Measurements from ENCODE around the gene PPP1CA. TPM values are rescaled to one million over a fixed set of nuclear protein-coding genes. Genes with fewer than 3 reads are reported as not detected.
A peak's percentile ranks its signal among the peaks of the same experiment; 100 is the strongest.

PPP1CA gene
- total RNA-seq, 2 experiments from 2014 or later, result 202 to 204 TPM

GRCh38 chr11:67396259-67396581, 5.4 kb downstream of the PPP1CA start:
- no peak for DNase-seq
- Mint-ChIP-seq H3K36me3 (ENCODE audit: low read depth) (peaks cover 23% of the 10 kb centered on the region), H3K4me1 (ENCODE audit: low read depth) (peaks cover 52% of the 10 kb centered on the region), H3K27me3 (ENCODE audit: low read depth) (no peaks in the 10 kb centered on the region), H3K4me3 (no peak overlapping the region), H3K27ac (peak overlapping the region; percentile 2), H3K9me3 (no peaks in the 10 kb centered on the region)
- CTCF ChIA-PET, result interaction anchor here (1.3 to 1.7 kb wide), 4 partner anchors 14 to 50 kb away, joined by 3 to 9 read pairs (median 6); no protein-coding TSS in a partner anchor
- intact Hi-C loops (cut with micrococcal nuclease), result no loop called here

- Mint-ChIP-seq H3K36me3 (ENCODE audit: low read depth) (peaks cover 23% of the 10 kb centered on the region), H3K4me1 (ENCODE audit: low read depth) (peaks cover 55% of the 10 kb centered on the region)
Measured at GRCh38 chr11:67395555-67396258, 6.0 kb downstream of the PPP1CA start.

GRCh38 chr11:67393990-67394389, 7.7 kb downstream of the PPP1CA start:
- intact Hi-C loops (cut with micrococcal nuclease), result loop anchor here (5.0 kb wide), 1 partner anchor 152 kb away; no protein-coding TSS in a partner anchor
- no peak for DNase-seq
- no peaks in the 10 kb centered on the region for H3K27me3 Mint-ChIP-seq (ENCODE audit: low read depth)
- peaks cover 14% of the 10 kb centered on the region for H3K36me3 Mint-ChIP-seq (ENCODE audit: low read depth)
- CTCF ChIA-PET, result interaction anchor here (0.8 to 1.5 kb wide), 2 partner anchors 12 to 26 kb away, joined by 3 read pairs; no protein-coding TSS in a partner anchor
- H3K4me1 Mint-ChIP-seq (ENCODE audit: low read depth), result peaks cover 49% of the 10 kb centered on the region
- H3K4me3 Mint-ChIP-seq, result peak overlapping the region; percentile 86
- H3K27ac Mint-ChIP-seq, result no peak overlapping the region
- no peaks in the 10 kb centered on the region for H3K9me3 Mint-ChIP-seq

More at GRCh38 chr11:67395555-67396258, 6.0 kb downstream of the PPP1CA start:
- Mint-ChIP-seq H3K27ac (no peak overlapping the region), H3K4me3 (no peak overlapping the region), H3K9me3 (no peaks in the 10 kb centered on the region), H3K27me3 (ENCODE audit: low read depth) (no peaks in the 10 kb centered on the region)
- CTCF ChIA-PET, result interaction anchor here (1.3 to 1.7 kb wide), 4 partner anchors 13 to 49 kb away, joined by 3 to 9 read pairs (median 6); no protein-coding TSS in a partner anchor
- intact Hi-C loops (cut with micrococcal nuclease), result no loop called here
- DNase-seq, result no peak

DNA sequence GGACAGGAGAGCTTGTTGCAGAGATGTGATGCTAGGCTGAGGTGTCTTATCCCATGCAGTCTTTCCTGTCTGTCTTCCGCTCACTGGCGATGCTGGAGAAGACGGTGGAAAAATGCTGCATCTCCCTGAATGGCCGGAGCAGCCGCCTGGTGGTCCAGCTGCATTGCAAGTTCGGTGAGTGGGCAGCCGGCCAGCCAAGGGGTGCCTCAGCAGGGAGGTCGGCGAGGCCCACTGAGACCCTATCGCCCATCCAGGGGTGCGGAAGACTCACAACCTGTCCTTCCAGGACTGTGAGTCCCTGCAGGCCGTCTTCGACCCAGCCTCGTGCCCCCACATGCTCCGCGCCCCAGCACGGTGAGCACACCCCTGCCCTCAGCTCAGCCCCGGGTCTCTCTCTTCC, 8.2 kb downstream of the PPP1CA start:
- Mint-ChIP-seq H3K27me3 (ENCODE audit: low read depth) (no peaks in the 10 kb centered on the region), H3K4me3 (peak overlapping the region; percentile 86), H3K36me3 (ENCODE audit: low read depth) (peaks cover 13% of the 10 kb centered on the region), H3K9me3 (no peaks in the 10 kb centered on the region), H3K27ac (no peak overlapping the region), H3K4me1 (ENCODE audit: low read depth) (peaks cover 47% of the 10 kb centered on the region)
- intact Hi-C loops (cut with micrococcal nuclease), result loop anchor here (5.0 kb wide), 1 partner anchor 151 kb away; no protein-coding TSS in a partner anchor
- CTCF ChIA-PET, result interaction anchor here (0.8 to 1.0 kb wide), 2 partner anchors 9 to 27 kb away, joined by 3 read pairs; no protein-coding TSS in a partner anchor
- no peak for DNase-seq

- intact Hi-C loops (cut with micrococcal nuclease), result loop anchor here (5.0 kb wide), 1 partner anchor 150 kb away; no protein-coding TSS in a partner anchor
- Mint-ChIP-seq H3K27me3 (ENCODE audit: low read depth) (no peaks in the 10 kb centered on the region), H3K27ac (peak overlapping the region; percentile 51), H3K36me3 (ENCODE audit: low read depth) (peaks cover 10% of the 10 kb centered on the region), H3K4me3 (peak overlapping the region; percentile 86), H3K9me3 (no peaks in the 10 kb centered on the region), H3K4me1 (ENCODE audit: low read depth) (peaks cover 36% of the 10 kb centered on the region)
- no peak for DNase-seq
- CTCF ChIA-PET, result interaction anchor here (0.8 to 1.3 kb wide), 9 partner anchors 9 to 77 kb away, joined by 3 to 7 read pairs (median 3); partner anchors contain the start of genes POLD4 and PPP1CA
Measured at GRCh38 chr11:67392183-67392715, 9.4 kb downstream of the PPP1CA start.

DNA sequence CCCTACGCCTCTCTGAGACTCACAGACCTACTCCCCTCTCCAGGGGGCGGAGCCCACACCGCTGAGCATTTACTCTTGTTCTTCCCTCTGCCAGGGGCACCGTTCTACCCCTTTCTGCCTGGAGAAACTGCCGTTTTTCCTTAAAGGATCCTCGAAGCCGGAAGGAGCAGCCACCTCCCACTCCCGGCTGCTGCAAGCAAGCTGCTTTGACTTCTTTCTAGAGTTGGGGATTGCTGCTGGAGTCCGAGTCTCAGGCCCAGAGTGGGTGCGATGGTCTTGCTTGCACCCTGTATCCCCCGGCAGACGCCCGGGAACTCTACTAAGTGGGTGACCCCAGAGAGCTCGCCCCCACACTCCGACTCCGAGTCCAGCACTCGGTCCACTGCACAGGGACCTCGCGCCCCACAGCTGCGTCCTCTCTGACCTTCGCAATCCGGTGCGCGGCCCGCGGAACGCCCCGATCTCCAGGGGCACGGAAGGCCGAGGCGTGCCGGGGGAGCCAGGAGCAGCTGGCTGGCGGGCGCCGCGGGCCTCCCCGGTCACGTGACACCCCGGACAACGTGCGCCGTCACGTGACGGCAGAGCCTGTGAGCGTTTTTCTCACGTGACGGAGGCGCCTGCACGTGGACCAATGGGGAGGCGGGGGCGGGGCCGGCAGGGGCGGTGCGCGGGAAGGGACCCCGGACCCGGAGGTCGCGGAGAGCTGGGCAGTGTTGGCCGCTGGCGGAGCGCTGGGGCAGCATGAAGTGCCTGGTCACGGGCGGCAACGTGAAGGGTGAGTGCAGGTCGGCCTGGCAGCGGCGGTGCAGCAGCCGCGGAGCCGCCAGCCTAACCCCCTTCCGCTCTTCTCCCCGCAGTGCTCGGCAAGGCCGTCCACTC, 10.1 kb downstream of the PPP1CA start, which contains the start of gene RAD9A:
TSS of gene RAD9A (plus strand) at position 683 of the 879 bp plus-strand sequence. CDS start at position 742, 59 bp downstream.
- intact Hi-C loops (cut with micrococcal nuclease), result loop anchor here (1.0 to 5.0 kb wide), 2 partner anchors 78 to 149 kb away; partner anchors contain the start of gene TMEM134
- H3K27ac Mint-ChIP-seq, result peak within 1 kb of the TSS; percentile 51
- peaks cover 31% of the 10 kb centered on the region for H3K4me1 Mint-ChIP-seq (ENCODE audit: low read depth)
- no peaks in the 10 kb centered on the region for H3K9me3 Mint-ChIP-seq
- H3K4me3 Mint-ChIP-seq, result peak within 1 kb of the TSS; percentile 86
- DNase-seq, result peak; percentile 93
- peaks cover 5% of the 10 kb centered on the region for H3K36me3 Mint-ChIP-seq (ENCODE audit: low read depth)
- CTCF ChIA-PET, result interaction anchor here (0.6 to 1.7 kb wide), 14 partner anchors 9 to 78 kb away, joined by 3 to 7 read pairs (median 3); partner anchors contain the start of genes POLD4 and PPP1CA
- no peaks in the 10 kb centered on the region for H3K27me3 Mint-ChIP-seq (ENCODE audit: low read depth)

DNA sequence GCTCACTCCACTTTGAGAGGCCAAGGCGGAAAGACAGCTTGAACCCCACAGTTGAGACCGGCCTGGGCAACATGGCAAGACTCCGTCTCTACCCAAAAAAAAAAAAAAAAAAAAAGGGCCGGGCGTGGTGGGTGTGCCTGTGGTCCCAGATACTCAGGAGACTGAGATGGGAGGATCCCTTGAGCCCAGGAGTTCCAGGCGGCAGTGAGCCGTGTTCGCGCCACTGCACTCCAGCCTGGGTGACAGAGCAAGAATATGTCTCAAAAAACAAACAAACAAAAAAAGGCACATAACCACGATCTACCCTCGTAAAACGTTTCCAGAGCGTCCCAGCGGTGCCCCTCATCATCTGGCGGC, 10.7 kb downstream of the PPP1CA start:
- DNase-seq, result no peak
- Mint-ChIP-seq H3K27me3 (ENCODE audit: low read depth) (no peaks in the 10 kb centered on the region), H3K27ac (peak overlapping the region; percentile 39), H3K4me3 (peak overlapping the region; percentile 86), H3K9me3 (no peaks in the 10 kb centered on the region), H3K4me1 (ENCODE audit: low read depth) (peaks cover 28% of the 10 kb centered on the region), H3K36me3 (ENCODE audit: low read depth) (peaks cover 5% of the 10 kb centered on the region)
- intact Hi-C loops (cut with micrococcal nuclease), result loop anchor here (1.0 to 5.0 kb wide), 2 partner anchors 78 to 149 kb away; partner anchors contain the start of gene TMEM134
- CTCF ChIA-PET, result interaction anchor here (0.6 to 1.7 kb wide), 6 partner anchors 9 to 73 kb away, joined by 3 to 6 read pairs (median 4); no protein-coding TSS in a partner anchor

GRCh38 chr11:67389477-67389876, 12.2 kb downstream of the PPP1CA start:
- CTCF ChIA-PET, result interaction anchor here (1.2 to 1.5 kb wide), 4 partner anchors 9 to 43 kb away, joined by 3 to 5 read pairs (median 4); partner anchors contain the start of gene TBC1D10C
- Mint-ChIP-seq H3K36me3 (ENCODE audit: low read depth) (peaks cover 5% of the 10 kb centered on the region), H3K4me3 (peak overlapping the region; percentile 38), H3K9me3 (no peaks in the 10 kb centered on the region), H3K27ac (no peak overlapping the region), H3K4me1 (ENCODE audit: low read depth) (peaks cover 28% of the 10 kb centered on the region), H3K27me3 (ENCODE audit: low read depth) (no peaks in the 10 kb centered on the region)
- peak; percentile 65 for DNase-seq
- intact Hi-C loops (cut with micrococcal nuclease), result loop anchor here (1.0 kb wide), 1 partner anchor 117 kb away; no protein-coding TSS in a partner anchor

DNA sequence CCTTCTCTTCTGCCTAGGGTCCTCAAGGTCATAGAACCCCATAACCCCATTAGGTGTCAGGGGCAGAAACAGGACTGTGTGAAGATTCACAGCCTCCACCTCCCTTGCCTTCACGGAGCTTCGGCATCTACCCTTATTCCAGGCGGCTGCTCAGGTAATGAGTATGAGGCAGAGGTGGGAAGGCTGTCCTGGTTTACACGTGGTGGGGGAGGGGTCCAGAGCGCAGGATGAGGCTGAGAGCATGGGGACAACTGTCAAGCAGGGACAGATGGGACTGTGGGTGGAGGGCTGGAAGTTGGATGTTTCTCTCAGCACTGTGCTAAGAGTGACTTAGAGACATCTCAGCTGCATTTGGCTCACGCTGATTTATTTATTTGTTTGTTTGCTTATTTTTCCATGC, 14.1 kb downstream of the PPP1CA start:
- CTCF ChIA-PET, result interaction anchor here (1.3 to 19.4 kb wide), 4 partner anchors 10 to 42 kb away, joined by 3 to 636 read pairs (median 8); partner anchors contain the start of genes POLD4 and PPP1CA

DNA sequence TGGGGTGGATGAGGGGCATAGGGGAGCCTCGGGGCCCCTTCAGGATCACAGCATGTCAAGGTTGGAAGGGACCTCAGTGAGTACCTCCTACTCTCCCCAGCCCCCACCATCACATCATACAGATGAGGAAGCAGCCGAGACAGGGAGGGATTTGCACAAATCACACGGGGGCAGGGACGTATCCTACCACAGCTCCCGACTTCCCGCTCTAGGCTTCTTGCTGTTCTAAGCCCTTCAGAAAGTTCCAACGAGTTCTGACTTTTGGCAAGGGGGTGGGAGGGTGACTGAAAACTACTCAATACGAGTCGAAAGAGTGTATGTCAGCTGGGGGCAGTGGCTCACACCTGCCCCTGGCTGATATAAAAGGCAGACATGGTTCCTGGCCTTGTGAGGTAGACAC, 14.6 kb downstream of the PPP1CA start:
- Mint-ChIP-seq H3K4me1 (ENCODE audit: low read depth) (peaks cover 12% of the 10 kb centered on the region), H3K9me3 (no peaks in the 10 kb centered on the region), H3K27ac (no peak overlapping the region), H3K4me3 (no peak overlapping the region), H3K36me3 (ENCODE audit: low read depth) (no peaks in the 10 kb centered on the region), H3K27me3 (ENCODE audit: low read depth) (peaks cover 2% of the 10 kb centered on the region)
- CTCF ChIA-PET, result interaction anchor here (0.8 to 19.4 kb wide), 5 partner anchors 9 to 41 kb away, joined by 3 to 636 read pairs (median 6); partner anchors contain the start of genes POLD4 and PPP1CA
- intact Hi-C loops (cut with micrococcal nuclease), result no loop called here
- no peak for DNase-seq

More for the DNA sequence above, 14.1 kb downstream of the PPP1CA start:
- Mint-ChIP-seq H3K4me1 (ENCODE audit: low read depth) (peaks cover 14% of the 10 kb centered on the region), H3K36me3 (ENCODE audit: low read depth) (peaks cover under 1% of the 10 kb centered on the region), H3K27ac (no peak overlapping the region), H3K4me3 (no peak overlapping the region), H3K27me3 (ENCODE audit: low read depth) (no peaks in the 10 kb centered on the region), H3K9me3 (no peaks in the 10 kb centered on the region)
- intact Hi-C loops (cut with micrococcal nuclease), result no loop called here
- DNase-seq, result no peak

DNA sequence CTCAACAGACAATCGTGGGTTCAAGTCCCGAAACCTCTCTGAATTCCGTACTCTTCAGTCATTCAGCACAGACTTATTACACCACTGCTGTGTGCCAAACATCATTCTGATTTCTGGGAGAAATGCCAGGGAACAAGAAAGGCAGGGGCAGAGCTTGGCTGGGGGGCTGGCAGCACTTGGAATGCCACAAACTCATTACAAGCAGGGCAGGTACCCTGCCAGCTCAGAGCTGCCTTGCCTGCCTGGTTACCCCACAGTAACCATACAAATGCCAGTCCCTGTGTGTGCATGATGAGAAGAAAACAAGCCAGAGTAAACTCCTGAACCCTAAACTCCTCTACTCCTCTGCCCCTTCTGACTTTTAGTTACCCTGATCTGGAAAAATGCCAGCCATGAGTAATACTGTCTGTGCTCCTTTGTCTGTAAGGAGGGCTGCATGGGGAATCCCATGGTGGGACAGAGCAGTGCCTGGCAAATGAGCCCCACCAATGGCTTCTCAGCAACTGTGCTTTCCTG, 16.7 kb downstream of the PPP1CA start:
- Mint-ChIP-seq H3K27me3 (ENCODE audit: low read depth) (peaks cover 2% of the 10 kb centered on the region), H3K27ac (no peak overlapping the region), H3K9me3 (no peaks in the 10 kb centered on the region), H3K36me3 (ENCODE audit: low read depth) (no peaks in the 10 kb centered on the region), H3K4me1 (ENCODE audit: low read depth) (peaks cover 7% of the 10 kb centered on the region), H3K4me3 (no peak overlapping the region)
- intact Hi-C loops (cut with micrococcal nuclease), result no loop called here
- CTCF ChIA-PET, result interaction anchor here (1.2 to 19.4 kb wide), 2 partner anchors 28 to 94 kb away, joined by 3 to 636 read pairs; partner anchors contain the start of gene POLD4
- no peak for DNase-seq
